ENCODE data around the gene PIGW. TPM values are rescaled to one million over a fixed set of nuclear protein-coding genes. Genes with fewer than 3 reads are reported as not detected.
A peak's percentile ranks its signal among the peaks of the same experiment; 100 is the strongest.

PIGW gene, protein sequence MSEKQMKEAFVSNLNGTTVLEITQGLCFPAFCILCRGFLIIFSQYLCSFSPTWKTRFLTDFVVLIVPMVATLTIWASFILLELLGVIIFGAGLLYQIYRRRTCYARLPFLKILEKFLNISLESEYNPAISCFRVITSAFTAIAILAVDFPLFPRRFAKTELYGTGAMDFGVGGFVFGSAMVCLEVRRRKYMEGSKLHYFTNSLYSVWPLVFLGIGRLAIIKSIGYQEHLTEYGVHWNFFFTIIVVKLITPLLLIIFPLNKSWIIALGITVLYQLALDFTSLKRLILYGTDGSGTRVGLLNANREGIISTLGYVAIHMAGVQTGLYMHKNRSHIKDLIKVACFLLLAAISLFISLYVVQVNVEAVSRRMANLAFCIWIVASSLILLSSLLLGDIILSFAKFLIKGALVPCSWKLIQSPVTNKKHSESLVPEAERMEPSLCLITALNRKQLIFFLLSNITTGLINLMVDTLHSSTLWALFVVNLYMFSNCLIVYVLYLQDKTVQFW
- total RNA-seq, result 9.0 and 12.6 TPM in 2 replicates

DNA sequence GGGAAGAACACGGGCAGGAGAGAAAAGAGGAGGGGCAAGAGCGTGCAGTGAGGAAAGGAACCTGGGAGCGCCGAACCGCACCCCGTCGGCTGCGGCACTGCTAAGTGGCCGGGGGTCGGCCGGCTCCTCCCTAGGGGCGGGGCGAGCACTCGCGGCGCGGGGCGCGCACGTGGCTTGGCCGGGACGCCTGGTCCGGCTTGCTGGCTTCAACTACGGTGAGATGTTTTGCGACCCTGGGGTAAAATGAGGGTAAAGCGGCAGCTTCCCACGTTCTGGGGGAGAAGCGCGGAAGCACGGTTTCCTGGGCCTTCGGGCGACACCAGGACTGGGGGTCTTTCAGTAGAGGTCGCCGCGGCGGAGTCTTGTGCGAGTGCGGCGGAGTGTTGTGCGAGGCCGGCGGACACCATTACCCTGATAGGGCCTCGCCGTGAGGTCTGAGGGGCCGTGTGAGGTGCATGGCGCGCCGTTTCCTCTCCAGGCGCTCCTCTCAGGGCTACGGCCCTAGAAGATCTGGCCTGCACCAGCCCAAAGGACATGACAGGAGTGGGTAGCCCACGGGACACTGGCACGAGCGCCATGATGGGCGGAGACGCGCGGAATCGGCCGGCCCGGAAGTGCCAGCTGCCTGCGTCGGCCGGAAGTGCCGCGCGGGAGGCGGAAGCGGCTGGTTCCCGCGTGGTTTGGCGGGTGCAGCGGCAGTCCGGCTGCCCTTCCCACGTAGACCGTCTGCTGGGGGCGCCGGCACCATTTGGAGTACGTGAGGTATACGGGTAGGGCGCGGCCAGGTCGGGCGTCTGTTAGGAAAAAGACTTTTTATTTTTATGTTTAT is at the start of gene PIGW, which contains the start of gene MYO19:
Gene PIGW, plus strand, starts transcription at position 148 of the 829 bp plus-strand sequence. CDS start 2,115 bp downstream, outside the sequence.
Gene MYO19, minus strand, starts transcription at position 29 of the 829 bp plus-strand sequence. CDS start 2,330 bp downstream, outside the sequence.
- peak within 1 kb of the TSS; percentile 97 for H3K4me3 ChIP-seq (ENCODE audit: low read depth, low read length)
- DNase-seq (ENCODE audit: low read depth), result peak; percentile 63
- TF ChIP-seq, protein P1, sequence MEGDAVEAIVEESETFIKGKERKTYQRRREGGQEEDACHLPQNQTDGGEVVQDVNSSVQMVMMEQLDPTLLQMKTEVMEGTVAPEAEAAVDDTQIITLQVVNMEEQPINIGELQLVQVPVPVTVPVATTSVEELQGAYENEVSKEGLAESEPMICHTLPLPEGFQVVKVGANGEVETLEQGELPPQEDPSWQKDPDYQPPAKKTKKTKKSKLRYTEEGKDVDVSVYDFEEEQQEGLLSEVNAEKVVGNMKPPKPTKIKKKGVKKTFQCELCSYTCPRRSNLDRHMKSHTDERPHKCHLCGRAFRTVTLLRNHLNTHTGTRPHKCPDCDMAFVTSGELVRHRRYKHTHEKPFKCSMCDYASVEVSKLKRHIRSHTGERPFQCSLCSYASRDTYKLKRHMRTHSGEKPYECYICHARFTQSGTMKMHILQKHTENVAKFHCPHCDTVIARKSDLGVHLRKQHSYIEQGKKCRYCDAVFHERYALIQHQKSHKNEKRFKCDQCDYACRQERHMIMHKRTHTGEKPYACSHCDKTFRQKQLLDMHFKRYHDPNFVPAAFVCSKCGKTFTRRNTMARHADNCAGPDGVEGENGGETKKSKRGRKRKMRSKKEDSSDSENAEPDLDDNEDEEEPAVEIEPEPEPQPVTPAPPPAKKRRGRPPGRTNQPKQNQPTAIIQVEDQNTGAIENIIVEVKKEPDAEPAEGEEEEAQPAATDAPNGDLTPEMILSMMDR (IDR thresholded peaks at IDR 0.05; ENCODE audit: insufficient read depth, low read length, poor library complexity, severe bottlenecking), result no peak
- H3K27me3 ChIP-seq (ENCODE audit: control insufficient read depth, insufficient read depth, low read length), result no peaks in the 10 kb centered on the region
- no peaks in the 10 kb centered on the region for H3K36me3 ChIP-seq (ENCODE audit: control insufficient read depth, insufficient read depth, low read length)

GRCh38 chr17:36485027-36485426 is 49.8 kb upstream of the PIGW start:
- no peak overlapping the region for H3K4me3 ChIP-seq (ENCODE audit: low read depth, low read length)
- TF ChIP-seq, protein P1 (IDR thresholded peaks at IDR 0.05; ENCODE audit: insufficient read depth, low read length, poor library complexity, severe bottlenecking), result no peak
- H3K36me3 ChIP-seq (ENCODE audit: control insufficient read depth, insufficient read depth, low read length), result no peaks in the 10 kb centered on the region
- no peak for DNase-seq (ENCODE audit: low read depth)
- peaks cover 11% of the 10 kb centered on the region for H3K27me3 ChIP-seq (ENCODE audit: control insufficient read depth, insufficient read depth, low read length)

DNA sequence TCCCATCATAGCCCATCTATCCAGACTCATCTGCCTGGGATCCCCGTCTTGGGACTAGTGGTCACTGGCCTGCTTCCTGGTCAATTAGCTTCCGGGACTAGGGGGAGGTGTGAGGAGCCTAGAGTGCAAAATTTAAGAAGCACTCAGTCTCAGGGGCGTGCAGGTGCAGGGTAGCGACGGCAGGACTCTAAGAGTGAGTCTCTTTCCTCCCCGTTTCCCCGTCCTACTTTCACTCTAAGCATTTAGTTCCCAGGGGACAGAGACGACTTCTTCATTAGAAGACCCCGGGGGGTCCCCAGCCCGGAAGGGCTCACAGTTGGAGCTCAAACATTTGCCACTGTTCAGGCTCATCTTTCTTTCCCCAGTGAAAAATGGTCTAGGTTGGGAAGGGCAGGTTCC is 49.0 kb upstream of the PIGW start:
- TF ChIP-seq, protein P1 (IDR thresholded peaks at IDR 0.05; ENCODE audit: insufficient read depth, low read length, poor library complexity, severe bottlenecking), result no peak
- H3K36me3 ChIP-seq (ENCODE audit: control insufficient read depth, insufficient read depth, low read length), result no peaks in the 10 kb centered on the region
- H3K4me3 ChIP-seq (ENCODE audit: low read depth, low read length), result peak overlapping the region; percentile 84
- H3K27me3 ChIP-seq (ENCODE audit: control insufficient read depth, insufficient read depth, low read length), result peaks cover 11% of the 10 kb centered on the region
- no peak for DNase-seq (ENCODE audit: low read depth)

- Histone ChIP-seq H3K27me3 (ENCODE audit: control insufficient read depth, insufficient read depth, low read length) (peaks cover 11% of the 10 kb centered on the region), H3K4me3 (ENCODE audit: low read depth, low read length) (peak within 1 kb of the TSS; percentile 84), H3K36me3 (ENCODE audit: control insufficient read depth, insufficient read depth, low read length) (no peaks in the 10 kb centered on the region)
- DNase-seq (ENCODE audit: low read depth), result peak; percentile 85
- TF ChIP-seq, protein P1 (IDR thresholded peaks at IDR 0.05; ENCODE audit: insufficient read depth, low read length, poor library complexity, severe bottlenecking), result no peak
Observed at GRCh38 chr17:36486204-36487194, 48.3 kb upstream of the PIGW start, which contains the start of gene ZNHIT3. Gene ZNHIT3, plus strand, starts transcription at chr17:36486681. Its CDS starts 19 bp downstream, at chr17:36486700.

- no peak for DNase-seq (ENCODE audit: low read depth)
- H3K36me3 ChIP-seq (ENCODE audit: control insufficient read depth, insufficient read depth, low read length), result no peaks in the 10 kb centered on the region
- TF ChIP-seq, protein P1 (IDR thresholded peaks at IDR 0.05; ENCODE audit: insufficient read depth, low read length, poor library complexity, severe bottlenecking), result no peak
- H3K27me3 ChIP-seq (ENCODE audit: control insufficient read depth, insufficient read depth, low read length), result no peaks in the 10 kb centered on the region
- no peak overlapping the region for H3K4me3 ChIP-seq (ENCODE audit: low read depth, low read length)
Observed at GRCh38 chr17:36493956-36494355, 40.8 kb upstream of the PIGW start.

Data from kidney epithelial cell (primary cell).